ENCODE results near the gene RSPRY1.
A peak's percentile ranks its signal among the peaks of the same experiment; 100 is the strongest.
"Not testable (repeated sequence)": the region's sequence is repeated elsewhere in the genome, so short reads cannot be mapped to it uniquely, and the experiment has no call there.

Gene RSPRY1

GRCh38 chr16:57271867-57272495 lies 85.9 kb downstream of the RSPRY1 start:
- DNase-seq (ENCODE audit: low spot score), result no peak

- no peak for DNase-seq (ENCODE audit: low spot score)
These were observed 87.2 kb downstream of the RSPRY1 start for GRCh38 chr16:57273359-57273758.

GRCh38 chr16:57273826-57274225 lies 87.7 kb downstream of the RSPRY1 start:
- DNase-seq (ENCODE audit: low spot score), result no peak

- not testable (repeated sequence) for DNase-seq (ENCODE audit: low spot score)
These were observed 89.8 kb downstream of the RSPRY1 start for GRCh38 chr16:57275946-57276345.

- DNase-seq (ENCODE audit: low spot score), result no peak
These were observed 90.5 kb downstream of the RSPRY1 start for GRCh38 chr16:57276596-57276995.

GRCh38 chr16:57277586-57277985 lies 91.5 kb downstream of the RSPRY1 start:
- DNase-seq (ENCODE audit: low spot score), result peak; percentile 69

GRCh38 chr16:57278494-57278893 lies 92.4 kb downstream of the RSPRY1 start:
- no peak for DNase-seq (ENCODE audit: low spot score)

GRCh38 chr16:57279780-57280638 lies 93.9 kb downstream of the RSPRY1 start:
- no peak for DNase-seq (ENCODE audit: low spot score)

GRCh38 chr16:57281791-57282190 lies 95.7 kb downstream of the RSPRY1 start:
- no peak for DNase-seq (ENCODE audit: low spot score)

GRCh38 chr16:57282510-57283213 lies 96.5 kb downstream of the RSPRY1 start:
- DNase-seq (ENCODE audit: low spot score), result no peak

GRCh38 chr16:57283214-57283958 lies 97.3 kb downstream of the RSPRY1 start:
- no peak for DNase-seq (ENCODE audit: low spot score)

- DNase-seq (ENCODE audit: low spot score), result no peak
These were observed 97.8 kb downstream of the RSPRY1 start for GRCh38 chr16:57283959-57284208.

GRCh38 chr16:57284209-57284951 lies 98.3 kb downstream of the RSPRY1 start, which contains the start of gene PLLP:
Gene PLLP (minus strand): TSS chr16:57284672. CDS start chr16:57284540, 132 bp downstream.
- peak; percentile 22 for DNase-seq (ENCODE audit: low spot score)

- DNase-seq (ENCODE audit: low spot score), result no peak
These were observed 98.8 kb downstream of the RSPRY1 start for GRCh38 chr16:57284952-57285363.

- no peak for DNase-seq (ENCODE audit: low spot score)
These were observed 99.2 kb downstream of the RSPRY1 start for GRCh38 chr16:57285379-57285778.

GRCh38 chr16:57289391-57290257 lies 103.5 kb downstream of the RSPRY1 start:
- DNase-seq (ENCODE audit: low spot score), result no peak

Data from CD4-positive, alpha-beta T cell treated with Interleukin-6 at 100 ng/mL for 8 hours (primary cell).